ENCODE measurements around the gene FUS.
"Not testable (repeated sequence)": the region's sequence is repeated elsewhere in the genome, so short reads cannot be mapped to it uniquely, and the experiment has no call there.

- TF ChIP-seq CTCF (conservative IDR thresholded peaks at IDR 0.05; ENCODE audit: low read length); EZH2phosphoT487 (IDR thresholded peaks at IDR 0.05; ENCODE audit: borderline replicate concordance, low read depth, low read length): not testable (repeated sequence)
Observed at GRCh38 chr16:31200111-31200510, 20.2 kb downstream of the FUS start.
